Body of pancreas (tissue), 4 donors: ENCODE results near the gene SCMH1.

Source experiments
- CTCF ChIP-seq, 7 experiments: fragments of 450-650 bp in 4 of 7; fragments of 200-600 bp in 3 of 7; sonication (generic) in 3 of 7; IDR thresholded peaks; one replicate each; pipeline ENCODE4 v1.5.1; 2016 to 2019; ENCODE audit warnings: antibody characterized with exemption in 7 of 7
- POLR2A ChIP-seq, 3 donors: fragments of 450-650 bp; IDR thresholded peaks; one replicate each; pipeline ENCODE4 v1.6.1; 2016; ENCODE audit warnings: antibody characterized with exemption in 3 of 3, mild to moderate bottlenecking in 2 of 3

- TF ChIP-seq CTCF (IDR thresholded peaks at IDR 0.05): no peak
- no peak for TF ChIP-seq POLR2A (IDR thresholded peaks at IDR 0.05)
Observed at GRCh38 chr1:41192456-41193178, 49.5 kb downstream of the SCMH1 start.
